Upper lobe of left lung (tissue), 4 donors: ENCODE results near the gene UBE2L5.

Source experiments
- POLR2A ChIP-seq, 4 donors: fragments of 450-650 bp; IDR thresholded peaks; one replicate each; pipeline ENCODE4 v1.5.1; 2016 to 2017; ENCODE audit warnings: antibody characterized with exemption in 4 of 4, mild to moderate bottlenecking in 2 of 4
- TF ChIP-seq, protein P1 (sequence below), 6 experiments: fragments of 450-650 bp in 4 of 6; fragments of 200-600 bp in 2 of 6; sonication (generic) in 2 of 6; IDR thresholded peaks; one replicate each; pipeline ENCODE4 v1.5.1; 2016 to 2019; ENCODE audit warnings: antibody characterized with exemption in 6 of 6

GRCh38 chr13:30431269-30431940 is 9.1 kb downstream of the UBE2L5 start:
- no peak for TF ChIP-seq POLR2A (IDR thresholded peaks at IDR 0.05)
- TF ChIP-seq, protein P1, sequence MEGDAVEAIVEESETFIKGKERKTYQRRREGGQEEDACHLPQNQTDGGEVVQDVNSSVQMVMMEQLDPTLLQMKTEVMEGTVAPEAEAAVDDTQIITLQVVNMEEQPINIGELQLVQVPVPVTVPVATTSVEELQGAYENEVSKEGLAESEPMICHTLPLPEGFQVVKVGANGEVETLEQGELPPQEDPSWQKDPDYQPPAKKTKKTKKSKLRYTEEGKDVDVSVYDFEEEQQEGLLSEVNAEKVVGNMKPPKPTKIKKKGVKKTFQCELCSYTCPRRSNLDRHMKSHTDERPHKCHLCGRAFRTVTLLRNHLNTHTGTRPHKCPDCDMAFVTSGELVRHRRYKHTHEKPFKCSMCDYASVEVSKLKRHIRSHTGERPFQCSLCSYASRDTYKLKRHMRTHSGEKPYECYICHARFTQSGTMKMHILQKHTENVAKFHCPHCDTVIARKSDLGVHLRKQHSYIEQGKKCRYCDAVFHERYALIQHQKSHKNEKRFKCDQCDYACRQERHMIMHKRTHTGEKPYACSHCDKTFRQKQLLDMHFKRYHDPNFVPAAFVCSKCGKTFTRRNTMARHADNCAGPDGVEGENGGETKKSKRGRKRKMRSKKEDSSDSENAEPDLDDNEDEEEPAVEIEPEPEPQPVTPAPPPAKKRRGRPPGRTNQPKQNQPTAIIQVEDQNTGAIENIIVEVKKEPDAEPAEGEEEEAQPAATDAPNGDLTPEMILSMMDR (IDR thresholded peaks at IDR 0.05) = no peak
